ENCODE results near the gene PHACTR1.

DNA sequence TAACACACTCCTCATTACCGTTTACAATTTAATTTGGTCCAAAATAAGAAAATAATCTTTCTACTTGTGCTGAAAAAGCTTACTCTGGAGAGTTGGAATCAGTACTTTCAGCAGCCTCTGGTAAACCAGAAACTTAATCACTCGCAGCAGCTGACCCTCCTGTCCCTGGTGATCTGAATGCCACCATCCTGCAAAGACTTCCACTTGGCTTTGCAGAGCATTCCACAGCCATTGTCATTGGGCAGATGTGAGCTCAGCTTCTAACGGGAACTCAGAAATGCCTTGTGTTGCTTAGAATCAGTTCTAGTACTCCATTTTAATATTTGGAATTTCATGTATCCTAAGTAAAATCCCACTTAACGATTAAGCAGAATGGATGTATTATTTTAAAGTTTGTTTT, 59.7 kb downstream of the PHACTR1 start:
- TF ChIP-seq NFE2L2 (IDR thresholded peaks at IDR 0.05; ENCODE audit: low read depth, low read length): no peak
- TF ChIP-seq POLR2A (IDR thresholded peaks at IDR 0.05; ENCODE audit: low read depth, low read length): no peak
- TF ChIP-seq CEBPB (IDR thresholded peaks at IDR 0.05; ENCODE audit: low read depth, low read length): no peak
- TF ChIP-seq, protein P1, sequence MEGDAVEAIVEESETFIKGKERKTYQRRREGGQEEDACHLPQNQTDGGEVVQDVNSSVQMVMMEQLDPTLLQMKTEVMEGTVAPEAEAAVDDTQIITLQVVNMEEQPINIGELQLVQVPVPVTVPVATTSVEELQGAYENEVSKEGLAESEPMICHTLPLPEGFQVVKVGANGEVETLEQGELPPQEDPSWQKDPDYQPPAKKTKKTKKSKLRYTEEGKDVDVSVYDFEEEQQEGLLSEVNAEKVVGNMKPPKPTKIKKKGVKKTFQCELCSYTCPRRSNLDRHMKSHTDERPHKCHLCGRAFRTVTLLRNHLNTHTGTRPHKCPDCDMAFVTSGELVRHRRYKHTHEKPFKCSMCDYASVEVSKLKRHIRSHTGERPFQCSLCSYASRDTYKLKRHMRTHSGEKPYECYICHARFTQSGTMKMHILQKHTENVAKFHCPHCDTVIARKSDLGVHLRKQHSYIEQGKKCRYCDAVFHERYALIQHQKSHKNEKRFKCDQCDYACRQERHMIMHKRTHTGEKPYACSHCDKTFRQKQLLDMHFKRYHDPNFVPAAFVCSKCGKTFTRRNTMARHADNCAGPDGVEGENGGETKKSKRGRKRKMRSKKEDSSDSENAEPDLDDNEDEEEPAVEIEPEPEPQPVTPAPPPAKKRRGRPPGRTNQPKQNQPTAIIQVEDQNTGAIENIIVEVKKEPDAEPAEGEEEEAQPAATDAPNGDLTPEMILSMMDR (conservative IDR thresholded peaks at IDR 0.05; ENCODE audit: low read depth, low read length): no peak
- TF ChIP-seq BHLHE40 (IDR thresholded peaks at IDR 0.05; ENCODE audit: low read depth, low read length): no peak
- no peak for TF ChIP-seq RAD21 (IDR thresholded peaks at IDR 0.05; ENCODE audit: low read length)
- no peak for TF ChIP-seq USF2 (IDR thresholded peaks at IDR 0.05; ENCODE audit: low read depth, low read length)
- TF ChIP-seq RFX5 (IDR thresholded peaks at IDR 0.05; ENCODE audit: low read depth, low read length): no peak
- TF ChIP-seq MAZ (IDR thresholded peaks at IDR 0.05; ENCODE audit: borderline replicate concordance, low read depth, low read length): no peak
- TF ChIP-seq, protein P2, sequence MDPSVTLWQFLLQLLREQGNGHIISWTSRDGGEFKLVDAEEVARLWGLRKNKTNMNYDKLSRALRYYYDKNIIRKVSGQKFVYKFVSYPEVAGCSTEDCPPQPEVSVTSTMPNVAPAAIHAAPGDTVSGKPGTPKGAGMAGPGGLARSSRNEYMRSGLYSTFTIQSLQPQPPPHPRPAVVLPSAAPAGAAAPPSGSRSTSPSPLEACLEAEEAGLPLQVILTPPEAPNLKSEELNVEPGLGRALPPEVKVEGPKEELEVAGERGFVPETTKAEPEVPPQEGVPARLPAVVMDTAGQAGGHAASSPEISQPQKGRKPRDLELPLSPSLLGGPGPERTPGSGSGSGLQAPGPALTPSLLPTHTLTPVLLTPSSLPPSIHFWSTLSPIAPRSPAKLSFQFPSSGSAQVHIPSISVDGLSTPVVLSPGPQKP (IDR thresholded peaks at IDR 0.05; ENCODE audit: borderline replicate concordance, low read depth, low read length): no peak
- TF ChIP-seq CHD1 (IDR thresholded peaks at IDR 0.05; ENCODE audit: low read depth, low read length): no peak
- TF ChIP-seq FOS (IDR thresholded peaks at IDR 0.05; ENCODE audit: low read depth, low read length): no peak
- no peak for TF ChIP-seq MAFK (IDR thresholded peaks at IDR 0.05; ENCODE audit: low read depth, low read length)
- no peak for TF ChIP-seq RCOR1 (IDR thresholded peaks at IDR 0.05; ENCODE audit: insufficient replicate concordance, low read length)
